HG02973 (cell line): ENCODE measurements around the gene PRC1.

ENCODE experiments used
- ATAC-seq: cut with Tn5 transposase; IDR thresholded peaks from one replicate; pipeline ENCODE4 v1.9.1; 2021; ENCODE audit warnings: moderate library complexity; ENCODE audit not compliant: unreplicated experiment

Gene PRC1

DNA sequence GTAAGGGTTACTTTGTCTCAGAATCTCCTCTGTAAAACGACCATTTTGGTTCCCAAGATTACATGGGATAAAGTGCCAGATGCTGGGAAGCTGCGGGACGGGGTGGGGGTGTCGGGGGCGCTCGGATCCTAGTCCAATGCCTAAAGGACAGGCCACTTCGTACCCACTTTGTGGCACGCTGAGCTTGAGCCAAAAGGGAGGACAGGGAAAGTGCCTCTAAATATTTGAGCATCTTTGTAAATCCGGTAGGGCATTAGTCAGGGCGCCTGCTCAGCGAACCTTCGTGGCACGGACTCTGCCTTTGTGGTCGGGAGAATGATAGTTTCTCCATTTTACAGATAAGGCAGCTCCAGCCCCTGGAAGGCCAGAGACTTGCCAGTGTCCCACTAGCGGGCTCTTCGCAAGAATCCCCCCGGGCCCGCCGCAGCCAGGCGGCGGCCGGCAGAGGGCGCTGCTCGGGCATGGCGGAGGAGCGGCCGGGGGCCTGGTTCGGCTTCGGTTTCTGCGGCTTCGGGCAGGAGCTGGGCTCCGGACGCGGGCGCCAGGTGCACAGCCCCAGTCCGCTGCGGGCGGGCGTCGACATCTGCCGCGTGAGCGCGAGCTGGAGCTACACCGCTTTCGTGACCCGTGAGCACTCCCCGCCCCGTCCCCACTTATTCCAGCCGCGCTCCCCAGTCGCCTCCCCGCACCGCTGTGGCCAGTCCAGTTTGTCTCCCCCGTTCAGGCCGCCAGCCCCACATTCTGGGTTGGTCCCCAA lies 37.9 kb downstream of the PRC1 start:
- ATAC-seq: no peak

DNA sequence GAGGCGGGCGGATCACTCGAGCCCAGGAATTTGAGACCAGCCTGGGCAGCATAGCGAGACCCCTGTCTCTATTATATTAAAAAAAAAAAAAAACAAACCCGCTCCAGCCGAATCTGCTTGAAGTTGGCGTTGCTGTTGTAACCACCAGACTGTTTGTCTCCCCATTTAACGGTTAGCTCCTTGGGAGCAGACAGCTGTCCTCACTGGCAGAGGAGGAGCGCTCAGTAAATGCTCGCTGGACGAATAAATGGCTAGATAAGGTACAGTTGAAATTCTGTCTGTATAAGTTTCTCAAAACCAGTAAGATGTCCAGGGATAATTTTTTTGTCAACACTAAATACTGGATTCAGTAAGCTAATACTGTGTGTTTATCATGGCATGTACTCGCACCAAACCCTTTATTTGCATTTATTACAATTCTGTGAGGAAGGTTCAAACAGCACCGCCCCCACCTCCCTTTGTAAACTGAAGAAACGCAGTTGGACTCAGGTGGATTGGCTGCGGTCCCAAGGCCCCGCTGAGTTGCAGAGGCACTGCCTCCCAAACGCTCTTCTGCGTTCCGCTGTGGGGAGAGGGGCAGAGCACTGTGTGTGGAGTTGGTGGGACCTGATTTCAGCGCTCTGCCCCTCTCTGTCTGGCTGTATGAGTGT lies 38.6 kb downstream of the PRC1 start:
- ATAC-seq: no peak

DNA sequence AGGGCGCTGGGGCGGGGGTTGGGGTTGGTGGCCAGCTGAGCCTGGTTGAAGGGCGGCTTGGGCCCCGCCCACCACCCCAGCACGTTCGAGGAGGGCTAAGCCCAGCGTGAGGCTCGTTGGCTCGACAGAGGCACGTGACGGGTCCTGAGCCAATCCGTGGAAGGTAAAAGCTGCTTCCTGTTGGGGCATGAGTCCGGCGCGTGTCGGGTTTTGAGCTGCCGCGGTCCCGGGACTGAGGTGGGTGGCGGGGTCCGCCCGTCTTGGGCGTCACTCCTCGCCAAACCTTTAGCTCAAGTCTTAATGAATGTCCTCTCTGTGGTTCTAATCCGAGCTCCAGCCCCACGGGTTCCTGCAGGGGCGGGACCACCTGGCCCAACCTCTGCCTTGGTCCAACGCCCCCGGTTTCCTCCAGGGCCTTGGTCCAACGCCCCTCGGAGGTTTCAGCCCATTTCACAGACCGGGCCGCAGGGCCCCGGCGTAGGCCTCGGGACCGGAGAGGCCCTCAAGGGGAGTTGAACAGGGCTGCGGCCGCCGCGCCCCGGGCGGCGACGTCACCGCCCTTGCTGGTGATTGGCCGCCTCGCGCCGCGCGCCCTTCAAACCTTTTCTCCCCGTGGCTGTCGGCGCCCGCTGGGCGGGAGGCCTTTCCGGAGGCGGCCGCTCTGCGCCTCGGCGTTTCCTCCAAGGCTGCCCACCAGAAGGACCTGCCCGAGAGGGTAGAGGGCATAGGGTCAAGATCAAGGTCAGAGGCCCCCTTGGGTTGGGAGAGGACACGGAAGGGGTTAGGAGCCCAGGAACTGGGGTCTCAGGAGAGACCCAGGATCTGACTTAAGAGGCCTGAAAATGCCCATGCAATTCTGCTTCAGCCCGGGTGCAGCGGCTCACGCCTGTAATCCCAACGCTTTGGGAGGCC lies 39.4 kb downstream of the PRC1 start, which contains the start of gene RCCD1:
RCCD1 (plus strand) TSS at position 173 of the 912 bp plus-strand sequence. CDS start 1,851 bp downstream, outside the sequence.
- peak; percentile 86 for ATAC-seq

DNA sequence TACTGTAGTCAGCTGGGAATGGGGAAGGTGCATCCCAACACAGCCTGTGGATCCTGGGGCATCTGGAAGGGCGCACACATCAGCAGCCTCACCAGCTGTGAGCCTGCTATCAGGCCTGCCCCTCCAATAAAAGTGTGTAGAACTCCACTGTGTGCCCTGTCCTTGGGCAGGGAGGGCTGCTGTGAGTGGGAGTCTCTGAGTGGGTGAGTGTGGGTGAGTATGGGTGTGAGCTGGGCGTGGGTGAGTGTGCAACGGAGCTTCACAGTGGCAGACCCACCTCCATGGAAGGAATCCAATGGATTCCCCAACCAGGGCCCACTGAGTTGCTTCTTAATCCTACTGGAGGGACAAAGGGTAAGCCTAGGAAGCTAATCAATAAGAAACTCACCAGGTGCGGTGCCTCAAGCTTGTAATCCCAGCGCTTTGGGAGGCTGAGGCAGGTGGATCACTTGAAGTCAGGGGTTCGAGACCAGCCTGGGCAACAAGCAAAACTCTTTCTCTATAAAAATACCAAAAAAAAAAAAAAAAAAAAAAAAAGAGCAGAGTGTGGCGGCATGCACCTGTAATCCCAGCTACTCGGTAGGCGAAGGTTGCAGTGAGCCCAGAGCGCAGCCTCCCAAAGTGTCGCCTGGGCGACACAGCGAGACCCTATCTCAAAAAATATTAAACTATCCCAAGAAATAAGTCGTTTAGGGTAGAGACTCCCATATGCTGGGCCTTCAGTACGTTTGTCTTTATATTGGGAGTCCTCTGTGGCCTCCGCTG lies 40.2 kb downstream of the PRC1 start:
- ATAC-seq: no peak

DNA sequence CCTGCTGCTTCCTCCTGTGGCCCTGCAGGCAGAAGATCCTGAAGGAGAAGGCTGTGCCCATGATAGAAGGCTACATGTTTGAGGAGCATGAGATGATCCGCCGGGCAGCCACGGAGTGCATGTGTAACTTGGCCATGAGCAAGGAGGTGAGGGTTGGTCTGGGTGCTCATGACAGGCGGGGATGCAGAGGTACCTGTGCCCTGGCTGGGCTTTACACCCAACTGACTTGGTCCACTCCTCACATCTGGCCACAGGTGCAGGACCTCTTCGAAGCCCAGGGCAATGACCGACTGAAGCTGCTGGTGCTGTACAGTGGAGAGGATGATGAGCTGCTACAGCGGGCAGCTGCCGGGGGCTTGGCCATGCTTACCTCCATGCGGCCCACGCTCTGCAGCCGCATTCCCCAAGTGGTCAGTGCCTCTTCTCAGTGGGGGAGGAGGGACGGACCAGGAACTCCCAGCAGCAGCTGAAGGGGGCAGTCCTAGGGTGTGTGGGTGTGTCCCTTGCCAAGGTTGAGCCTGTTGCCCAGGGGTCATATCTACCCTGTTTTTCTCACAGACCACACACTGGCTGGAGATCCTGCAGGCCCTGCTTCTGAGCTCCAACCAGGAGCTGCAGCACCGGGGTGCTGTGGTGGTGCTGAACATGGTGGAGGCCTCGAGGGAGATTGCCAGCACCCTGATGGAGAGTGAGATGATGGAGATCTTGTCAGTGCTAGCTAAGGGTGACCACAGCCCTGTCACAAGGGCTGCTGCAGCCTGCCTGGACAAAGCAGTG lies 41.2 kb downstream of the PRC1 start:
- no peak for ATAC-seq

DNA sequence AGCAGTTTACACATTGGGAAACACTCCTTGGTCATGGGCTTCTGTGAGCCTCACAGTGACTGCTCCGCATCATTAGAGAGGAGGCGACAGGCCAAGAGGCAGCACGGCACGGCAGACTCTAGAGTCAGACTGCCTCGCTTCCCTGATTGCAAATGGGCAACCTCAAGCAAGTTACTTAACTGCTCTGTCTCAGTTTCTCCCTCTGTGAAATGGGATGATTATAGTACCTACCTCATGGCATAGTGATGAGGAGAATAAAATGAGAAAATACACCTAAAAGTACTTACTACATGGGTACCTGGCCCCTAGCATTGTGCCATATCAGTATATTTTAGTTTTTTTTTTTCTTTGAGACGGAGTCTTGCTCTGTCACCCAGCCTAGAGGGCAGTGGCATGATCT lies 43.7 kb downstream of the PRC1 start:
- no peak for ATAC-seq

DNA sequence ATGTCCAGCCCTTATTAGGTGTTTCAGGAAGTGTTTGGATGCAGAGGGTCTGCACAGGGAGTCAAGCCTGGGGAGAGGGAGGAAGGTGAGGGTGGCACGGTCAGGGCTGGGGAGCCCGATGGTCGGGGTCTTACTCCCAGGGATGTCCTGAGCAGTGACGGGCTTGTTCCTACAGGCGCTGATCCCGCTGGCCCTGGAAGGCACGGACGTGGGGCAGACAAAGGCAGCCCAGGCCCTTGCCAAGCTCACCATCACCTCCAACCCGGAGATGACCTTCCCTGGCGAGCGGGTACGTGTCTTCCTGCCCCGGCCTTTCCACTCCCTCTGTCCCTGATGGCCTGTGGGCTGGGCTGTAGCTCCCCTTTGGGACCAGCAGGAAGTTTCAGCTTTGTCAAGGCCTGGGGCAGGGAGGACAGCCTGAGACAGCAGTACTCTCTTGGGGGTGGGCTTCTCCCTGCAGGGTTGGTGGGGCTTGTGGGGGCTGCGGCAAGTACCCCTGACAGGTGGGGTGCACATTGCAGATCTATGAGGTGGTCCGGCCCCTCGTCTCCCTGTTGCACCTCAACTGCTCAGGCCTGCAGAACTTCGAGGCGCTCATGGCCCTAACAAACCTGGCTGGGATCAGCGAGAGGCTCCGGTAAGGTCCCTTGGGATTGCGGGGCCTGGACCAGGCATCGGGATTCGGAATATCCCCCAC lies 44.2 kb downstream of the PRC1 start:
- ATAC-seq: no peak

DNA sequence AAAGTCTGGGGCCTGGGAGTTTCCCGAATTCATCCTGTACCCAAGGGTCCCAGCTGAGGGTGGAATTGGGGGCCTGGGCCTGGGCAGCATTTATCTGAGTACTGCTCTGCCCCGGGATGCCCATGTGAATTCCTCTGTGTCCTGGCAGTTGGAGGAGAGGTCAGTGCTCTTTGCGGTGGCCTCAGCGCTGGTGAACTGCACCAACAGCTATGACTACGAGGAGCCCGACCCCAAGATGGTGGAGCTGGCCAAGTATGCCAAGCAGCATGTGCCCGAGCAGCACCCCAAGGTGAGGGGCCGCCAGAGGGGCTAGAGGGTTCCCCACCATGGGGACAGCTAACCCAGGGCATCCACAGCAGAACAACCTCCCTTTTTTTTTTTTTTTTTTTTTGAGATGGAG lies 45.8 kb downstream of the PRC1 start:
- no peak for ATAC-seq

DNA sequence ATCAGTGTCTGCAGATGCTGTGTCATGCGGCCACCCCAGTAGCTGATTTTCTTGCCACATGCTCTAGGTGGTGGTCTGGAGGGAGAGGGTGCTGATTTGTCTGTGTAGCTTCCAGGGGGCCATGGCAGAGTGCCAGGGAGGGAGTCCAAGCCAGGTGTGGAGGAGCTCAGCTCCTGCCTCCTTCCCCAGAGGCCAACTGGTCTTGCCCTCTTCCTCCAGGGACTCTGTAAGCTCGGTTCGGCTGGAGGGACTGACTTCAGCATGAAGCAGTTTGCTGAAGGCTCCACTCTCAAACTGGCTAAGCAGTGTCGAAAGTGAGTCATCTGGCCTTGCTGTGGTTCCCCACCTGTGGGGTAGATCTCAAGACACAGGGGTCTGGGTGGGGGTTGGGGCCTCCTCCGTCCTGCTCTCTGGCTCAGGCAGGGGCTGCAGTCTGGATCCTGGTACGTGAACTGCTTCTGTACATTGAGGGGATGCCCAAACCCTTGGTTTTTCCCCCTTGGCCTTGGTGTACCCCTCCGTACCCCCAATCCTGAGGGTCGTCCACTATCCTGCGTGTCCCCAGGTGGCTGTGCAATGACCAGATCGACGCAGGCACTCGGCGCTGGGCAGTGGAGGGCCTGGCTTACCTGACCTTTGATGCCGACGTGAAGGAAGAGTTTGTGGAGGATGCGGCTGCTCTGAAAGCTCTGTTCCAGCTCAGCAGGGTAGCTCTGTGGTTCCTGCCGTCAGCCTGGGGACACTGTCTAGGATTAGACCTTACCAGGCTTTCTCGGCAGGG lies 46.6 kb downstream of the PRC1 start:
- ATAC-seq: no peak

DNA sequence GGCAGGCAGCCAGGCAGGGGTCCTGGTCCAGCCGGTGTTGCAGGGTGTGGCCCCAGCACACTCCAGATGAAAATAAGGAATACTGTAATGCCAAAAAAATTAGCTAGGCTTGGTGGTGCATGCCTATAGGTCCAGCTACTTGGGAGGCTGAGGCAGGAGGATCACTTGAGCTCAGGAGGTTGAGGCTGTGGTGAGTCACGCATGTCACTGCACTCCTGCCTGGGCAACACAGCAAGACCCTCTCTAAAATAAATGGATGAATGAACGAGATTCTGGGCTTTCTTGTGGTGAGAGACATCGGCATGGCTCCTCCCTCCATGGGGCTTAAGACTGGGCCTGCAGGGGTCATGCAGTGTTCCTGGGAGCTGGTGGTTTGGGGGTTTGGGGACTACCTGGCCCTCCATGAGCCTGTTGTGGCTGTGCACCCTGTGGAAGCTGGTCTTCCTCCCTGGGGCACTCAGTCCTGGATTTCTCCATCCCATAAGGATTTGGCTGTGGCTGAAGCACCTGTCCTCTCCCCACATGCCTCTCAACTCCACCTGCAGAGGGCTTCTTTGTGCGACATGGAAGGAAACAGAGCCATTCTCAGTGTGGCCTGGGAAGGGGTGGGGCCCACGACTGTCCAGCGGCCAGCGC lies 47.3 kb downstream of the PRC1 start:
- no peak for ATAC-seq

DNA sequence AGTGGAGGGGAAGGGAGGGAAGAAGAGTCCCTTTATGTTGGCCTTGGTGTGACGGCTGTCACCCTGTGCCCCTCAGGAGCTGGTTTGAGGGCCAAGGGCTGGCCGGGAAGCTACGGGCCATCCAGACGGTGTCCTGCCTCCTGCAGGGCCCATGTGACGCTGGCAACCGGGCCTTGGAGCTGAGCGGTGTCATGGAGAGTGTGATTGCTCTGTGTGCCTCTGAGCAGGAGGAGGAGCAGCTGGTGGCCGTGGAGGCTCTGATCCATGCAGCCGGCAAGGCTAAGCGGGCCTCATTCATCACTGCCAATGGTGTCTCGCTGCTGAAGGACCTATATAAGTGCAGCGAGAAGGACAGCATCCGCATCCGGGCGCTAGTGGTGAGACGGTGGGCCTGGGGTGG lies 47.8 kb downstream of the PRC1 start:
- ATAC-seq: no peak

DNA sequence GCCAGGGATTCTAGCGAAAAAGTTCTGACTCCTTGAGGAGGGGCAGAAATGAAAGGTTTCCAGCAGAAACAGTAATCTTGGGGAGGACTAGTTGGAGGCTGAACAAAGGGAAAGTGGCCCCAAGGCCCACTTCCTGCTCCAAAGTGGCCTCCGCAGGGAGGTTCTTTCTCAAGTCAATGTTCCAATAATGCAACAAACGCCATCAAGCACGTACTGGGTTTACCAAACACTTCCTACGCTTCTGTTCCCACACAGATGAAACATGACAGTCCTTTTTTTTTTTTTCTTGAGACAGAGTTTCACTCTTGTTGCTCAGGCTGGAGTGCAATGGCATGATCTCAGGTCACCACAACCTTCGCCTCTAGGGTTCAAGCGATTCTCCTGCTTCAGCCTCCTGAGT lies 49.2 kb downstream of the PRC1 start:
- ATAC-seq: no peak

DNA sequence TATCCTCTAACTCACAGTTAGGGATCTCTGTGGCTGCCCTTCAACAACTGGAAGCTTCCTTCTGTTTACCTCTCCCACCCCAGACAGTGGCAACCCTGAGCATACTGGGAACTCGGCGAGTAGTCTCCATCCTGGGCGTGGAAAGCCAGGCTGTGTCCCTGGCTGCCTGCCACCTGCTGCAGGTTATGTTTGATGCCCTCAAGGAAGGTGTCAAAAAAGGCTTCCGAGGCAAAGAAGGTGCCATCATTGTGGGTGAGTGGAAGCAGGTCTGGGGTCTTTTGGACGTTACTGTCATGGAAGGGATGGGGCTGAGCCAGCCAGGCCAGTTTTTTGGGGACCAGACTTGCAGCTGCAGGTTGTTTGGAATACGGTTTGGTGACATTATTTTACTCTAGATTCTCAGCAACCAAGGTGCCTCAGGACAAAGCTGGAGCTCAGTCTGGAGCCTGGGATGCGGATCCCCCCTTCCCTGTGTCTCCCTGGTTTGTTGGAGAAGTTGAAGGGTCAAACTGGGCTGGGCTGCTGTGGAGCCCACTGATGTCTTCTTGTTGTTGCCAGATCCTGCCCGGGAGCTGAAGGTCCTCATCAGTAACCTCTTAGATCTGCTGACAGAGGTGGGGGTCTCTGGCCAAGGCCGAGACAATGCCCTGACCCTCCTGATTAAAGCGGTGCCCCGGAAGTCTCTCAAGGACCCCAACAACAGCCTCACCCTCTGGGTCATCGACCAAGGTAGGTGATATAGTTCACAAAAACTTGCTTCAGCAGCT lies 51.8 kb downstream of the PRC1 start:
- ATAC-seq: no peak

DNA sequence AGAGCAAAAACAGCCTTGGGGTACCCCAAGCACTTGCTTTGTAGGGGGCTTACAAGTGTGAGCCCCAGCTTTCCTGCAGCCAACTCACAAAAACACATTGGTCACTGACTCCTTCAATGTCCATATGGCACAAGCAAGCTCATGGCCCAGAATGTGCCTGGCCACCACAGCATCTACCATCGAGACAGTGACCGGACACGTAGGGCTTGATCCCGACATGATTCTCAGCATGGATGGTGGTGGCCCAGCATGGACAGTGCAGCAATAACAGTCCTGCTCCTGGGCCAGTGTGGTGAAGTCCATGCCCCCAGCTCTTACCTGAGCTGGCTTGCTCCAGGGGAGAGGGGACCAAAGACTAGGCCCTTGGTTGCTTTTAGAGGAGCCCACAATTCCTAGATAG lies 53.3 kb downstream of the PRC1 start:
- ATAC-seq: no peak

DNA sequence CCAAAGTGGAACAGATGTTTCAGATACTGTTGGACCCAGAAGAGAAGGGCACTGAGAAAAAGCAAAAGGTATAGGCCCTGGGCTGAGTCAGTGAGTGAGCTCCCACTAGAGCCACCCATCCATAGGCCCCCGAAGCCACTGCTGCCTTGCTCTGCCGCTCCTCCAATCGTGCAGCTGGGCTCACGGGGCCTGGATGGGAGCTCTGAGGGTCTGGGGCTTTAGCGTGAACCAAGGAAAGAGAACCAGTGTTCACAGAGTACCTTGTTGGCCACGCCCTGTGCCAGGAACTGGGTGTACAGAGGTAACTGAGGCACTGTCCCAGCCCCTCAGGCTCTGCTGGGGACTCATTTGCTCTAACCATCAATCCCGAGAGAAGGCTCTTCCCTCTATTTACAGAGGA lies 54.6 kb downstream of the PRC1 start:
- no peak for ATAC-seq

DNA sequence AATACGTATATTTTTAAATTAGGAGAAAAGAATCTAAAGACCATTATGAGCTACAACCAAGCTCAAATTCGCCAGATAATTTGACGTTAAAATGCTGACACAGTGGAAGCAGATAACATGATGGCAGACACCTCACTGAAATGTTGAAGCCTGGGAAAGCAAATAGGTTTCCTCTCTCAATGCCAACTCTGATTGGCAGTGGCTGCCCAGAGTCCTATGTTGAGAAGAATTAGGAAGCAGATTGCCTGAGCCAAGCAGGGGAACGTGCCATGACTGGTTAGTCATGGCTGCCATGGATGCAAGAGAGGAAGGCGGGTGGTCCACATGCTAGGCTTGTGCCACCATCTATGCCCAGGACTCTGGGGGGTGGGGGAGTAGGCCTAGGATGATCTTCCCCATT lies 56.1 kb downstream of the PRC1 start:
- no peak for ATAC-seq

DNA sequence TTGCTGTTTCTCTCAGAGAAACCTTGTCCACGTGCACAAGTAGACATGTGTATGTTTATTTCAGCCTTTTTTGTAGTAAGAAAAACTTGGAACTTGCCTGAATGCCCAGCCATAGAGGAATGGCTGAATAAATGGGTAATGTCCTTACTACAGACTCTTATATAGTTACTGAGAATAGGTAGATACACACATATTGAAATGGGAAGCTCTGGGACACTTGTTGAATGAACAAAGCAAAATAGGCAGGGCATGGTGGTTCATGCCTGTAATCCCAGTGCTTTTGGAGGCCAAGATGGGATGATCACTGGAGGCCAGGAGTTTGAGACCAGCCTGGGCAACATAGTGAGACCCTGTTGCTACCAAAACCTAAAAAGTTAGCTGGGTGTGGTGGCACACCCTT lies 57.5 kb downstream of the PRC1 start:
- no peak for ATAC-seq
